Measurements from ENCODE around the gene RTL5.

GRCh38 chrX:72110876-72111708 is 20.6 kb downstream of the RTL5 start:
- no peak for TF ChIP-seq EZH2 (IDR thresholded peaks at IDR 0.05; ENCODE audit: insufficient read depth, poor library complexity, severe bottlenecking)
- no peak for TF ChIP-seq EZH2phosphoT487 (IDR thresholded peaks at IDR 0.05; ENCODE audit: insufficient read depth, low read depth)
